ENCODE results near the gene USP31.

Gene USP31

DNA sequence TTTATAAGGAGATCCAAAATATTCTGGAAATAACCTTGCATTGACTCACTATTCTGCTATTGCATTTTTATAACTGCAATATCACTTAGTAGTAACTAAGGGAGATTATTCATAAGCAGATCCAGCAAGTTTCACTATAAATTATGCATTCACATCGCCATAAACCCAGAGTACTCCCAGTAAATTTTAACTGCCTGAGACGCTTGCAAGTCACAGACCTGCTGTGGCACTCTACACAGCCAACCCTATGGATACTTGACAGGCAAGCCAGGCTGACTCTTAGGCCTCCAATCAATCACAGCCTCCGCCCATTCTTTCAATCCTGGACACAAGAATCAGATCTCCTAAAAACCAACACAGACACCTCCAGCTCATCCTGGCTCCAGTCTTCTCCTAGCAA, 28.2 kb downstream of the USP31 start:
- DNase-seq (ENCODE audit: low read depth): peak; percentile 50
- no peak overlapping the region for H3K4me3 ChIP-seq (ENCODE audit: low read depth, low read length)
- no peak for TF ChIP-seq CTCF (IDR thresholded peaks at IDR 0.05; ENCODE audit: control insufficient read depth, extremely low read depth, insufficient read depth)

GRCh38 chr16:23120562-23120961, 28.7 kb downstream of the USP31 start:
- TF ChIP-seq CTCF (IDR thresholded peaks at IDR 0.05; ENCODE audit: control insufficient read depth, extremely low read depth, insufficient read depth): no peak
- DNase-seq (ENCODE audit: low read depth): no peak
- H3K4me3 ChIP-seq (ENCODE audit: low read depth, low read length): no peak overlapping the region

DNA sequence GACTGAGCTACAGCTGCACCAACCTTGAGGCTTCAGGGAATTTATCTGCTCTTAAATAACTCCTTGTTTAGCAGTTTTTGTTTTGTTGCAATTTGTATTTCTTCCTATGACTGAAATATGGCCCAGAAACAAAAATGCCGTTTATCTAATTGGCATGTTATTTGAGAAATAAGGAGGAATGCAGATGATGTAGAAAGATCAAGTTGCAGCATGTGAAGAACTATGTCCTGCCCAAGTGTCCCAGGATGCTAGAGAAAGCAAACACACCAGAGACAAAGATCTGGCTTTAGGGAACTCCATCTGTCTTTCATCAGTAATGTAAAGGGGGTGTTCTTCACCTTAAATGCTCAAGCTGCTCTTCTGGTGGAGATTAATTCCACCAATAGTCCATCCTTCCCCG, 29.7 kb downstream of the USP31 start:
- TF ChIP-seq CTCF (IDR thresholded peaks at IDR 0.05; ENCODE audit: control insufficient read depth, extremely low read depth, insufficient read depth): no peak
- no peak for DNase-seq (ENCODE audit: low read depth)
- no peak overlapping the region for H3K4me3 ChIP-seq (ENCODE audit: low read depth, low read length)

DNA sequence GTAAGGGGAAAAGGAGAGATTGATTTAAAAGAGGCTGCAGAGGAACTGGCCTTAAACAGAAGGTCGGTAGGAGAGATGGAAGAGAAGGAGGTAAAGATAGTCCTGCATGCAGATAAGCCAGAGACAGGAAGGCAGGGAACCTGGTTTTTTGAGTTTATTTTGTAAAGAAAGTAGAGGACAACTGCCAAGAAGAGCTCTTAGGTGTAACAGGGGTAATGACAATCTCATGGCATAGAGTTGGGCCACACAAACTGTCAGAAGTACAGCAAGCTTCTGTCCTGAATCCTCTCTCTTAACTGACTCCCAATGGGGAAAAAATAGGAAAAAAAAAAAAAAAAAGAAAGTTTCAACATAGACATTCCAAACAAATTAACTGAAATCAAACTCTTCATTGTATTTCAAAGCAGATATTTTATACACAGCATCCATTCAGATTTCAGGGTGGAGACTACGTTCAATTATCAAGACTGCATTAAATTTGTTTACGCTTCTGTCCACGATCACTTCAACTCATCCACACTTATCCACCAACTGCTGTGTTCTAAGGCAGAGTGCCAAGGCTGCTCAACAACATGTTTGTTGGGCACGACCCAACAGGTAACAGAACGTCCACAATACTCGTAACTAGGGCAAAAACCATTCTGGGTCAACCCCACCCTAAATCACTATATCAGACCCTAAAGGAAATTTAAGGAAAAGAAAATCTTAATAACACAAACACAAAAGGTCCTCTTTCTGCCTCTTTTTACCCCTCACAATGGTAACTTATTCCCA, 34.9 kb downstream of the USP31 start:
- no peak for DNase-seq (ENCODE audit: low read depth)
- TF ChIP-seq CTCF (IDR thresholded peaks at IDR 0.05; ENCODE audit: control insufficient read depth, extremely low read depth, insufficient read depth): no peak
- no peak overlapping the region for H3K4me3 ChIP-seq (ENCODE audit: low read depth, low read length)

GRCh38 chr16:23113185-23113584, 36.1 kb downstream of the USP31 start:
- DNase-seq (ENCODE audit: low read depth): no peak
- no peak for TF ChIP-seq CTCF (IDR thresholded peaks at IDR 0.05; ENCODE audit: control insufficient read depth, extremely low read depth, insufficient read depth)
- H3K4me3 ChIP-seq (ENCODE audit: low read depth, low read length): no peak overlapping the region

DNA sequence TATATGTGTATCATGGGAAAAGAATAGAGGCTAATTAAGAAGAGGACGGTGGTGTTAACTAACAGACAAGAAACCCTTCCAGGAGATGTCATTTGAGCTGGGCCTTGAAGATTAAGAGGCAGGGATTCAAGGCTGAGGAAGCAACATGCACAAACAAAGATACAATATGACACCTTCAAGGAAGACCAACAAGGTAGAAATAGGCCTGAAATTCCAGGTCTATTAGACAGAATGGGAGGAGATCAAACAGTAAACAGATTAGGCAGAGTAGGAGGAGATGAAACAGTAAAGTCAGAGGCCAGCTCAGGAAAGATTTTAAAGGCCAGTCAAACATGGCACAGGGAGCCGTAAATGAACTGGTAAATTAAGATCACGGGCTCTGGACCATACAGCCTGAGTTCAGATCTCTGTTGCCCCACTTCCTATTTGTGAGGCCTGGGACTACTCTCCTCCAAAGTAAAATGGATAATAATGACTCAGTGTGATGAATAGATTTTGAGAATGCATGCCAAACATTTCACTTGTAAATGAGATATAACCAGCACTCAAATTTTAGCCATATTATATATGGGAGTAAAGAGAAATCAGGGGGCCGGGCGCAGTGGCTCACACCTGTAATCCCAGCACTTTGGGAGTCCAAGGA, 38.9 kb downstream of the USP31 start:
- no peak overlapping the region for H3K4me3 ChIP-seq (ENCODE audit: low read depth, low read length)
- no peak for DNase-seq (ENCODE audit: low read depth)
- TF ChIP-seq CTCF (IDR thresholded peaks at IDR 0.05; ENCODE audit: control insufficient read depth, extremely low read depth, insufficient read depth): no peak
